ENCODE results near the gene SGMS1.
"Not testable (repeated sequence)": the region's sequence is repeated elsewhere in the genome, so short reads cannot be mapped to it uniquely, and the experiment has no call there.

The SGMS1 gene

DNA sequence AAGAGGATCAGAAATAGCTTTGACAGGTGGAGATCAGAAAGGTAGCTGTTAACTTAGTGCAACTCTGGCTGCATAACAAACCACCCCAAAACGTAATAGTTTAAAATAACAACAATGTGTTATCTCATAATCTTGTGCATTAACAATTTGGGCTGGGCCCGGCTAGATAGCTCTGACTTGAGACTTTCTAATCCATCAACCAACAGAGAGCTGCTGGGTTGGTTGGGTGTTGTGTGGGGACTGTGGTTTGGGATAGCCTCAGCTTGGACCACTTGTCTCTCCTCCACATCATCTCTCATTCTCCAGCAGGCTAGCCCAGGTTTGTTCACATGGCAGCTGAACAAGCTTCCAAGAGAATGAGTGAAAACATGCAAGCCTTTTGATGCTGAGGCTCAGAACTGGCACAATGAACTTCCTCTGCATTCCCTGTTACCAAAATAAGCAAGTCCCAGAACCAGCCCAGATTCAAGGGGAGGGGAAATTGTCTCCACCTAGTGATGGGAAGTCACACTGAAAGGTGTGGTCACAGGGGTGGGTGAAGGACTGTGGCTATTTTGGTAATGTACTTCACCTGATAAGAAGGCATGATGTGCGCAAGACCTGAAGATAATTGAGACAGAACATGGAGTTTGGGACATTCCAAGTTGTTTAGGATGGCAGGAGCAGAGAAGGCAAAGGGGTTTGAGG lies 352.0 kb downstream of the SGMS1 start:
- no peak for DNase-seq (ENCODE audit: low read depth in 3 of 3)

DNA sequence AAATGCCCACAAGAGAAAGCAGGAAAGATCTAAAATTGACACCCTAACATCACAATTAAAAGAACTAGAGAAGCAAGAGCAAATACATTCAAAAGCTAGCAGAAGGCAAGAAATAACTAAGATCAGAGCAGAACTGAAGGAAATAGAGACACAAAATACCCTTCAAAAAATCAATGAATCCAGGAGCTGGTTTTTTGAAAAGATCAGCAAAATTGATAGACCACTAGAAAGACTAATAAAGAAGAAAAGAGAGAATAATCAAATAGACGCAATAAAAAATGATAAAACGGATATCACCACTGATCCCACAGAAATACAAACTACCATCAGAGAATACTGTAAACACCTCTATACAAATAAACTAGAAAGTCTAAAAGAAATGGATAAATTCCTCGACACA lies 355.9 kb downstream of the SGMS1 start:
- DNase-seq (ENCODE audit: low read depth in 3 of 3): not testable (repeated sequence)

DNA sequence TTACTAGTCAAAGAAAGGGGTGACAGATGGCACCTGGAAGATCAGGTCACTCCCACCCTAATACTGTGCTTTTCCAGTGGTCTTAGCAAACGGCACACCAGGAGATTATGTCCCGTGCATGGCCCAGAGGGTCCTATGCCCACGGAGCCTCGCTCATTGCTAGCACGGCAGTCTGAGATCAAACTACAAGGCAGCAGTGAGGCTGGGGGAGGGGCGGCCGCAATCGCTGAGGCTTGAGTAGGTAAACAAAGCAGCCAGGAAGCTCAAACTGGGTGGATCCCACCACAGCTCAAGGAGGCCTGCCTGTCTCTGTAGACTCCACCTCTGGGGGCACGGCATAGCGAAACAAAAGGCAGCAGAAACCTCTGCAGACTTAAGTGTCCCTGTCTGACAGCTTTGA lies 361.1 kb downstream of the SGMS1 start:
- not testable (repeated sequence) for DNase-seq (ENCODE audit: low read depth in 3 of 3)

DNA sequence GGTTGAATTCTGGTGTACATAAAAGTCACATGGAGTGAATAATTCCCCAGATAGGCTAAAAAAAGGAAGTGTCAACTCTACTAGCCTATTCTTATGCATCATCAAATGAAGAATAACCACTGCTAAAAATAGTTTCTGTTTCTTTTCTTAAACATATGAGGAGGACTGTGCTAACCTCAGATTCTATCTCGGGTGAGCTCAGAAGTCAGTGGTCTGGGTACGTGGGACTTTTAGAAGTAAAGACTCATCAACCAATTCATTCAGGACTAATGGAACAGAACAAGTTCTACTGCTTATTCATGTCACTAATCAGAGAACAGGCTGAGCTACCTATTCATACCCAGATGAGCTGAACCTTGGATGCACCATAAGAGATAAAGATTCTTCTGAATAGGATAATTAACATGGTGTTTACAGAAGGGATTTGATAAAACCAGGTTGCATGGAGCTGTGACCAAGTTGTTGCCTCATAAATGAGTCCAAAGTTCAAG lies 362.9 kb downstream of the SGMS1 start:
- no peak for DNase-seq (ENCODE audit: low read depth in 3 of 3)

Measured in stimulated activated CD4-positive, alpha-beta T cell treated with anti-CD3 and anti-CD28 coated beads, TNF-alpha, amount 100 ng/mL, for 4 hours (primary cell).